OCI-LY7 (cell line): ENCODE data around the gene TEX36. TPM values are rescaled to one million over a fixed set of nuclear protein-coding genes. Genes with fewer than 3 reads are reported as not detected.

ENCODE experiments used
- BruUV-seq: library from RNA; stranded (reverse); fragments of 400-500 nt; replicated peaks from 2 replicates; lab custom pipeline; 2021; lab: Mats Ljungman, UMichigan
- CTCF ChIA-PET: fragments of 300-600 bp; sonication (Branson Sonifier 250); formaldehyde crosslinking; loops from one replicate; lab custom pipeline; 2022; ENCODE audit warnings: antibody characterized with exemption; ENCODE audit not compliant: unreplicated experiment; lab: Charles Lee
- POLR2A ChIA-PET: fragments of 300-600 bp; sonication (Branson Sonifier 250); formaldehyde crosslinking; loops from one replicate; lab custom pipeline; 2022; ENCODE audit warnings: antibody characterized with exemption; lab: Charles Lee
- DNase-seq: peaks from one replicate; pipeline ENCODE4 v3.0.0-alpha.2; 2015; ENCODE audit warnings: low spot score
- H2AFZ ChIP-seq: fragments of 200-600 bp; sonication (generic), shearing (Covaris generic); 2 replicates; pipeline ENCODE4 v1.6.1; 2014; ENCODE audit warnings: mild to moderate bottlenecking, antibody characterized with exemption, low read length, moderate library complexity
- H3K27ac ChIP-seq: fragments of 200-600 bp; sonication (generic); 2 replicates; pipeline ENCODE4 v1.5.1; 2014; ENCODE audit warnings: mixed run types, low read depth, mild to moderate bottlenecking, moderate library complexity, low read length, inconsistent platforms; ENCODE audit not compliant: poor library complexity, severe bottlenecking
- H3K36me3 ChIP-seq: fragments of 200-600 bp; sonication (generic); 2 replicates; pipeline ENCODE4 v1.6.1; 2014; ENCODE audit warnings: mild to moderate bottlenecking, antibody characterized with exemption, low read length, moderate library complexity, mixed read lengths; ENCODE audit not compliant: insufficient read depth
- H3K4me1 ChIP-seq: fragments of 200-600 bp; sonication (generic); 2 replicates; pipeline ENCODE4 v1.5.1; 2014; ENCODE audit warnings: mild to moderate bottlenecking, low read length; ENCODE audit not compliant: insufficient read depth, poor library complexity, severe bottlenecking
- H3K4me2 ChIP-seq: fragments of 200-600 bp; sonication (generic); 2 replicates; pipeline ENCODE4 v1.6.1; 2014; ENCODE audit warnings: mild to moderate bottlenecking, low read length
- H3K4me3 ChIP-seq: fragments of 200-600 bp; sonication (generic); 2 replicates; pipeline ENCODE4 v1.5.1; 2014; ENCODE audit warnings: mild to moderate bottlenecking, low read depth, low read length; ENCODE audit not compliant: poor library complexity, severe bottlenecking
- H3K79me2 ChIP-seq: fragments of 200-600 bp; sonication (generic); 2 replicates; pipeline ENCODE4 v1.6.1; 2016; ENCODE audit warnings: low read depth, mild to moderate bottlenecking, low read length, moderate library complexity, mixed read lengths; ENCODE audit not compliant: insufficient read depth
- H3K9me2 ChIP-seq: fragments of 200-600 bp; sonication (generic); 2 replicates; pipeline ENCODE4 v1.6.1; 2016; ENCODE audit warnings: mild to moderate bottlenecking, low read length, mixed read lengths; ENCODE audit not compliant: insufficient read depth
- H3K9me3 ChIP-seq: fragments of 200-600 bp; sonication (generic); 2 replicates; pipeline ENCODE4 v1.6.1; 2014; ENCODE audit warnings: mild to moderate bottlenecking, mixed run types, low read length, mixed read lengths
- H4K20me1 ChIP-seq: fragments of 200-600 bp; sonication (generic); 2 replicates; pipeline ENCODE4 v1.6.1; 2014; ENCODE audit warnings: mild to moderate bottlenecking, antibody characterized with exemption, low read length, moderate library complexity, mixed read lengths; ENCODE audit not compliant: insufficient read depth
- CTCF ChIP-seq: fragments of 200-600 bp; sonication (generic); conservative IDR thresholded peaks from 2 replicates; pipeline ENCODE4 v1.5.1; 2014; ENCODE audit warnings: mild to moderate bottlenecking, antibody characterized with exemption, low read length, moderate library complexity, mixed read lengths
- EZH2phosphoT487 ChIP-seq: fragments of 200-600 bp; sonication (generic); IDR thresholded peaks from 2 replicates; pipeline ENCODE4 v1.6.1; 2018; ENCODE audit warnings: low read depth, borderline replicate concordance, mild to moderate bottlenecking, mixed run types, antibody characterized with exemption, low read length, moderate library complexity, mixed read lengths
- intact Hi-C: fragments of 100-400 bp; cut with micrococcal nuclease; formaldehyde crosslinking; loops from one replicate; pipeline ENCODE4 v1.10.0; 2022; ENCODE audit not compliant: unreplicated experiment
- total RNA-seq, 2 experiments: library from RNA; depleted of rRNA in 1 of 2; stranded (reverse); fragments of >200 nt in 1 of 2; shearing (Covaris generic) in 1 of 2; gene quantifications; 2 replicates each; pipeline ENCODE4 v1.2.3, GENCODE V29; 2014 to 2022

The TEX36 gene
- total RNA-seq, 2 experiments from 2014 or later = not detected

GRCh38 chr10:125661941-125662515, 20.9 kb downstream of the TEX36 start:
- ChIA-PET POLR2A (interaction anchor here (0.5 kb wide), 1 partner anchor 761 kb away, joined by 3 read pairs; no protein-coding TSS in a partner anchor), CTCF (no interaction called here)
- Histone ChIP-seq H3K9me2 (no peaks in the 10 kb centered on the region), H3K4me1 (no peaks in the 10 kb centered on the region), H2AFZ (no peak overlapping the region), H3K4me2 (no peak overlapping the region), H4K20me1 (no peaks in the 10 kb centered on the region), H3K4me3 (no peak overlapping the region), H3K9me3 (no peaks in the 10 kb centered on the region), H3K27ac (no peak overlapping the region), H3K79me2 (no peaks in the 10 kb centered on the region), H3K36me3 (no peaks in the 10 kb centered on the region)
- intact Hi-C loops = no loop called here
- no peak for DNase-seq
- no TSS peak for BruUV-seq
- TF ChIP-seq EZH2phosphoT487 (no peak), CTCF (no peak)

GRCh38 chr10:125661431-125661940, 21.5 kb downstream of the TEX36 start:
- TF ChIP-seq EZH2phosphoT487 = no peak
- no peak for TF ChIP-seq CTCF
- Histone ChIP-seq H3K27ac (no peak overlapping the region), H3K36me3 (no peaks in the 10 kb centered on the region), H3K79me2 (no peaks in the 10 kb centered on the region), H4K20me1 (no peaks in the 10 kb centered on the region), H3K9me2 (no peaks in the 10 kb centered on the region), H2AFZ (no peak overlapping the region), H3K4me2 (no peak overlapping the region), H3K4me3 (no peak overlapping the region), H3K4me1 (no peaks in the 10 kb centered on the region), H3K9me3 (no peaks in the 10 kb centered on the region)
- ChIA-PET CTCF (no interaction called here), POLR2A (no interaction called here)
- BruUV-seq = no TSS peak
- no peak for DNase-seq
- intact Hi-C loops = no loop called here

- ChIA-PET CTCF (no interaction called here), POLR2A (no interaction called here)
- Histone ChIP-seq H3K9me3 (no peaks in the 10 kb centered on the region), H2AFZ (no peak overlapping the region), H3K27ac (no peak overlapping the region), H3K4me1 (no peaks in the 10 kb centered on the region), H3K9me2 (no peaks in the 10 kb centered on the region), H3K4me3 (no peak overlapping the region), H3K36me3 (no peaks in the 10 kb centered on the region), H3K4me2 (no peak overlapping the region), H3K79me2 (no peaks in the 10 kb centered on the region), H4K20me1 (no peaks in the 10 kb centered on the region)
- intact Hi-C loops = no loop called here
- BruUV-seq = no TSS peak
- TF ChIP-seq EZH2phosphoT487 (no peak), CTCF (no peak)
- DNase-seq = no peak
These were observed 23.9 kb downstream of the TEX36 start for GRCh38 chr10:125659071-125659470.
